ENCODE data around the gene PEBP1. TPM values are rescaled to one million over a fixed set of nuclear protein-coding genes. Genes with fewer than 3 reads are reported as not detected.

PEBP1 gene
- total RNA-seq, 2 donors from 2014 or later = 136 to 334 TPM

GRCh38 chr12:118190266-118190665 lies 54.3 kb downstream of the PEBP1 start:
- H3K4me1 ChIP-seq = peaks cover 39% of the 10 kb centered on the region
- peak; percentile 47 for ATAC-seq
- no peak for DNase-seq
- no peak overlapping the region for H3K4me3 ChIP-seq
- peak overlapping the region; percentile 64 to 78 (median 74) for H3K27ac ChIP-seq
- 12% methylated on average over 11 of the region's 11 CpGs for WGBS, 2 donors
- TF ChIP-seq CTCF (IDR thresholded peaks at IDR 0.05) (no peak), POLR2A (IDR thresholded peaks at IDR 0.05) (no peak)
- H3K36me3 ChIP-seq (replicated peaks in 1 of 2; ENCODE audit: insufficient read depth in 1 of 2, low read depth in 2 of 2) = no peaks in the 10 kb centered on the region
- intact Hi-C loops (cut with DNase I) = no loop called here
- no peaks in the 10 kb centered on the region for H3K9me3 ChIP-seq
- no peaks in the 10 kb centered on the region for H3K27me3 ChIP-seq

- ATAC-seq = no peak
Observed at GRCh38 chr12:118193477-118193876, 57.6 kb downstream of the PEBP1 start.

GRCh38 chr12:118193958-118194357 lies 58.0 kb downstream of the PEBP1 start:
- H3K4me1 ChIP-seq = peaks cover 17% of the 10 kb centered on the region
- no peak overlapping the region for H3K27ac ChIP-seq
- 92 to 94% methylated on average over 6 of the region's 6 CpGs for WGBS, 2 donors
- TF ChIP-seq CTCF (IDR thresholded peaks at IDR 0.05) (no peak), POLR2A (IDR thresholded peaks at IDR 0.05) (no peak)
- H3K9me3 ChIP-seq = no peaks in the 10 kb centered on the region
- peaks cover 0 to 3% of the 10 kb centered on the region in 2 donors for H3K36me3 ChIP-seq (replicated peaks in 1 of 2; ENCODE audit: insufficient read depth in 1 of 2, low read depth in 2 of 2)
- intact Hi-C loops (cut with DNase I) = no loop called here
- H3K4me3 ChIP-seq = no peak overlapping the region
- ATAC-seq (no peak), DNase-seq (no peak)
- no peaks in the 10 kb centered on the region for H3K27me3 ChIP-seq

More at GRCh38 chr12:118193477-118193876, 57.6 kb downstream of the PEBP1 start:
- Histone ChIP-seq H3K9me3 (no peaks in the 10 kb centered on the region), H3K27ac (no peak overlapping the region), H3K36me3 (replicated peaks in 1 of 2; ENCODE audit: insufficient read depth in 1 of 2, low read depth in 2 of 2) (no peaks in the 10 kb centered on the region), H3K4me3 (no peak overlapping the region), H3K4me1 (peaks cover 17% of the 10 kb centered on the region), H3K27me3 (no peaks in the 10 kb centered on the region)
- TF ChIP-seq CTCF (IDR thresholded peaks at IDR 0.05) (no peak), POLR2A (IDR thresholded peaks at IDR 0.05) (no peak)
- WGBS, 2 donors = 82% methylated on average over 5 of the region's 5 CpGs
- no peak for DNase-seq
- intact Hi-C loops (cut with DNase I) = no loop called here

Other genes with a start within 250 kb of the PEBP1 start
- 1 to 10 TPM in 1 of 2 donors, under 1 TPM in 1; 0.66 to 1.0 TPM for gene KSR2, start 167.1 kb upstream of the PEBP1 start, total RNA-seq
- 1 to 10 TPM; 4.6 to 6.2 TPM for gene RFC5, start 119.4 kb upstream of the PEBP1 start, total RNA-seq
- gene WSB2, start 74.9 kb upstream of the PEBP1 start, total RNA-seq = 10 to 100 TPM; 28.7 to 48.0 TPM
- 10 to 100 TPM; 20.4 to 41.0 TPM for gene VSIG10, start 32.1 kb upstream of the PEBP1 start, total RNA-seq
- gene TAOK3, start 236.8 kb downstream of the PEBP1 start, total RNA-seq = 10 to 100 TPM; 15.6 to 29.3 TPM
- 10 to 100 TPM; 30.3 to 35.5 TPM for gene SUDS3, start 240.4 kb downstream of the PEBP1 start, total RNA-seq

Data from body of pancreas (tissue), 4 donors.